ENCODE data around the gene LILRB5. TPM values are rescaled to one million over a fixed set of nuclear protein-coding genes. Genes with fewer than 3 reads are reported as not detected.
"Not testable (repeated sequence)": the region's sequence is repeated elsewhere in the genome, so short reads cannot be mapped to it uniquely, and the experiment has no call there.

The LILRB5 gene
- total RNA-seq, 1 experiment from 2014 or later = not detected

DNA sequence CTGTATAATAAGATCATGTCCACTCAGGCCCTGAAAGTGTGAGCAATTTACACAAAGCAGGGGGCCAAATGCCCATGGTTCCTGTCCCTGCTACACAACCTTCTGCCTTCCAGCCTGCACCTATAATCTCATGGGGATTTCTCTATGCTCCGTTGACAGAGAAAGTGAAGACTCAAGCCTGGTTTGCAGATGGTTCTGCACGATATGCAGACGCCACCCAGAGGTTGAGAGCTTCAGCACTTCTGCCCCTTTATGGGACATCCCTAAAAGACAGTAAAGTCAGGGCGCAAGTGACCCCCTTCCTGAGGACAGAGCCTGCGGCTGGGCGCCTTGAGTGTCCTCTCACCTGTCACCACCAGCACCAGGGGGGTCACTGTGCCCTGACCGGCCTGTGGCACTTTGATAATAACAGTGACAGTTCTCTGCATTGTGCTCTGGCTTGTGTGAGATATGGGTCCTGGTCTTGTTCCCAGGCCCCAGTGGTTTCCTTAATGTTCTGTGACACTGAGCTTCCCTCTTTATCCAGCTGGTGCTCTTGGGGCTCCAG lies 40.8 kb upstream of the LILRB5 start:
- BruUV-seq (replicated peaks) = no TSS peak
- no peaks in the 10 kb centered on the region; the same call in 1 of the 2 replicates for H4K20me1 ChIP-seq (ENCODE audit: insufficient read depth)
- POLR2A ChIA-PET (ENCODE audit: unreplicated experiment) = no interaction called here

DNA sequence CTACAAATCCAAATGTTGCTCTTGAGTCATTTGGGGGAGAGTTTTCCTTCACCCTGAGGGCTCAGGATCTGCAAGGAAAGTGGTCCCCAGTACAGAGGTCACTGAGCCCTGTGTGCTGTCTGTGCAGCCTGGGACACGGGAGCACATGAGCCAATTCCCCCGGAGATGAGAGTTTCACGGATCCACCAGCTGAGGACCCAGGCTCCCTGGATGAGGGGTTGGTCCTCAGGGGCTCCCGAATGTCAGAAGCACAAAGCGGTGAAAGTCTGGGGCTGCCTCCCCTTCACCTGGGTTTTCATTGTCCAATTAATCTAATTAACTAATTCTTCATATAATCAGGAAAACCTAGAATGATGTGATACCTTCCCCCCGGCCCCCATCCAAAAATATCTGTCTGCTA lies 37.5 kb upstream of the LILRB5 start:
- no peak for TF ChIP-seq EZH2 (IDR thresholded peaks at IDR 0.05; ENCODE audit: low read depth)
- TF ChIP-seq, protein P1, sequence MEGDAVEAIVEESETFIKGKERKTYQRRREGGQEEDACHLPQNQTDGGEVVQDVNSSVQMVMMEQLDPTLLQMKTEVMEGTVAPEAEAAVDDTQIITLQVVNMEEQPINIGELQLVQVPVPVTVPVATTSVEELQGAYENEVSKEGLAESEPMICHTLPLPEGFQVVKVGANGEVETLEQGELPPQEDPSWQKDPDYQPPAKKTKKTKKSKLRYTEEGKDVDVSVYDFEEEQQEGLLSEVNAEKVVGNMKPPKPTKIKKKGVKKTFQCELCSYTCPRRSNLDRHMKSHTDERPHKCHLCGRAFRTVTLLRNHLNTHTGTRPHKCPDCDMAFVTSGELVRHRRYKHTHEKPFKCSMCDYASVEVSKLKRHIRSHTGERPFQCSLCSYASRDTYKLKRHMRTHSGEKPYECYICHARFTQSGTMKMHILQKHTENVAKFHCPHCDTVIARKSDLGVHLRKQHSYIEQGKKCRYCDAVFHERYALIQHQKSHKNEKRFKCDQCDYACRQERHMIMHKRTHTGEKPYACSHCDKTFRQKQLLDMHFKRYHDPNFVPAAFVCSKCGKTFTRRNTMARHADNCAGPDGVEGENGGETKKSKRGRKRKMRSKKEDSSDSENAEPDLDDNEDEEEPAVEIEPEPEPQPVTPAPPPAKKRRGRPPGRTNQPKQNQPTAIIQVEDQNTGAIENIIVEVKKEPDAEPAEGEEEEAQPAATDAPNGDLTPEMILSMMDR (conservative IDR thresholded peaks at IDR 0.05) = no peak
- no peaks in the 10 kb centered on the region for H3K36me3 ChIP-seq (ENCODE audit: low read depth)
- no peaks in the 10 kb centered on the region for H4K20me1 ChIP-seq (ENCODE audit: insufficient read depth)
- no peaks in the 10 kb centered on the region for H3K9me2 ChIP-seq (ENCODE audit: insufficient read depth)
- ChIA-PET CTCF (interaction anchor here (0.6 kb wide), 1 partner anchor 204 kb away, joined by 3 read pairs; no protein-coding TSS in a partner anchor), POLR2A (ENCODE audit: unreplicated experiment) (no interaction called here)
- H3K27ac ChIP-seq = no peak overlapping the region
- H3K4me1 ChIP-seq (replicated peaks; ENCODE audit: insufficient read depth) = no peaks in the 10 kb centered on the region
- no peaks in the 10 kb centered on the region for H3F3A ChIP-seq (ENCODE audit: insufficient read depth, low read depth)
- no peaks in the 10 kb centered on the region for H3K9me3 ChIP-seq (ENCODE audit: insufficient read depth, low read depth)
- BruUV-seq (replicated peaks) = no TSS peak
- H2AFZ ChIP-seq = no peak overlapping the region
- no peaks in the 10 kb centered on the region for H3K79me2 ChIP-seq (ENCODE audit: low read depth)
- H3K4me3 ChIP-seq = no peak overlapping the region
- DNase-seq = no peak
- peaks cover 98% of the 10 kb centered on the region for H3K27me3 ChIP-seq (ENCODE audit: insufficient read depth, low read depth)
- intact Hi-C loops (cut with micrococcal nuclease; ENCODE audit: unreplicated experiment) = no loop called here
- no peak overlapping the region for H3K4me2 ChIP-seq

More for the DNA sequence above, 40.8 kb upstream of the LILRB5 start:
- no peaks in the 10 kb centered on the region for H3K79me2 ChIP-seq (ENCODE audit: low read depth)
- no peaks in the 10 kb centered on the region for H3F3A ChIP-seq (ENCODE audit: insufficient read depth, low read depth)
- intact Hi-C loops (cut with micrococcal nuclease; ENCODE audit: unreplicated experiment) = no loop called here
- no peak overlapping the region for H2AFZ ChIP-seq
- no peak overlapping the region for H3K4me3 ChIP-seq
- TF ChIP-seq, protein P1 (conservative IDR thresholded peaks at IDR 0.05) = no peak; the same call in 1 of the 2 replicates
- no peak for TF ChIP-seq EZH2 (IDR thresholded peaks at IDR 0.05; ENCODE audit: low read depth)
- no peak overlapping the region for H3K27ac ChIP-seq
- no peaks in the 10 kb centered on the region for H3K9me3 ChIP-seq (ENCODE audit: insufficient read depth, low read depth)
- DNase-seq = no peak
- no peaks in the 10 kb centered on the region for H3K9me2 ChIP-seq (ENCODE audit: insufficient read depth)
- CTCF ChIA-PET = no interaction called here
- peaks cover 93% of the 10 kb centered on the region for H3K27me3 ChIP-seq (ENCODE audit: insufficient read depth, low read depth)
- no peaks in the 10 kb centered on the region for H3K4me1 ChIP-seq (replicated peaks; ENCODE audit: insufficient read depth)
- H3K4me2 ChIP-seq = no peak overlapping the region
- no peaks in the 10 kb centered on the region for H3K36me3 ChIP-seq (ENCODE audit: low read depth)

DNA sequence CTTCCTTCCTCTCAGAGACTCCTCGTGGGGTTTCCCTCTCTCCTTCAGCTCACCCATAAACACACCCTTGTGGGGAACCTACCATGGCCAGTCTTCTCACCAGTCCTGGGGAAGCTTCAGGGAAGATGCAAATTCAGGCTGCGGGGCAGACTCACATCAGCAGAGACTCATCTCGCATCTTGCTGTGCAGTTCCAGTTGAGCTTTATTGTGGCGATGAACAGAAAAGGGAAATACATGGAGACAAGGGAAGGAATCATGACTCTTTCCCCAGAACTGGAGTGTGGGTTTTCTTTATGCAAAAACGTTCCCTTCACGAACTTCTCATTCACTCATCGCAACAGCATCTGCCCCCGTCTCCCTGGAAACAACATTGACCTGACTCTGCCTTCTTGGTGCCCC lies 32.1 kb upstream of the LILRB5 start:
- H3K9me2 ChIP-seq (ENCODE audit: insufficient read depth); H3K4me2 ChIP-seq; CTCF ChIA-PET; H3K27ac ChIP-seq; H2AFZ ChIP-seq; H3K36me3 ChIP-seq (ENCODE audit: low read depth); H4K20me1 ChIP-seq (ENCODE audit: insufficient read depth); POLR2A ChIA-PET (ENCODE audit: unreplicated experiment); H3K4me3 ChIP-seq; BruUV-seq (replicated peaks); H3K79me2 ChIP-seq (ENCODE audit: low read depth); DNase-seq; H3K9me3 ChIP-seq (ENCODE audit: insufficient read depth, low read depth); H3K4me1 ChIP-seq (replicated peaks; ENCODE audit: insufficient read depth); H3F3A ChIP-seq (ENCODE audit: insufficient read depth, low read depth); intact Hi-C loops (cut with micrococcal nuclease; ENCODE audit: unreplicated experiment): not testable (repeated sequence)
- H3K27me3 ChIP-seq (ENCODE audit: insufficient read depth, low read depth) = peaks cover 94% of the 10 kb centered on the region

DNA sequence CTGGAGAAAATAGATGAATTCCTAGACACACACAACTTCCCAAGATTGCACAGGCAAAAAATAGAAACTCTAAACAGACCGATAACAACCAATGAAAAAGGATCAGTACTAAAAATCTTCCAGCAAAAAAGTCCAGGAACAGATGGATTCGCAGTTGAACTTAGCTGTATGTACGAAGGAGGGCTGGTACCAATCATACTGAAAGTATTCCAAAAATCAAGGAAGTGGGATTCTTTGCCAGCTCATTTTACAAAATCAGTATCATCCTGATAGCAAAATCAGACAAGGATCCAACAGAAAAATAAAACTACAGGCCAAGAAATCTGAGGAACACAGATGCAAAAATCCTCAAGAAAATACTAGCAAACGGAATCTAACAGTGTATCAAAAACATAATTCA lies 30.4 kb upstream of the LILRB5 start:
- H3K4me2 ChIP-seq = no peak overlapping the region
- POLR2A ChIA-PET (ENCODE audit: unreplicated experiment) = interaction anchor here (0.9 kb wide), 1 partner anchor 480 kb away, joined by 4 read pairs; no protein-coding TSS in a partner anchor
- CTCF ChIA-PET = no interaction called here

DNA sequence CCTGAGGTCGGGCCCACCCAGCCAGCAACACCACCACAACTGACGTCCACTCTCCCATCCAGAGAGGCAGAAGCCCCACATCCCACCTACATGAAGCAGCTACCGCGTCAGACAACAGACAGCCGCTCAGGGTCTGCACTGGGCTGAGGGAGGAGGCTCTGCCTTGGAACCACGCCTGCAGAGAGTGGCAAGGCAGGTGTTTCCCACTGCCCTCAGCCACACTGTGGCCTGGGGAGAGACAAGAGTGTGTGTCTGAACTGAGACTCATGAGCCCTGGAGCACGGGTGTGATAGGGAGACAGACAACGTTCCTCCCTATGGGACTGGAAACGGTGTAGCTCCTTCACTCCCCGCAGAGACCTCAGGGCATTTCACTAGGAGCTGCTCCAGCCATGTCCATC lies 29.2 kb upstream of the LILRB5 start:
- DNase-seq; H4K20me1 ChIP-seq (ENCODE audit: insufficient read depth); H3K9me2 ChIP-seq (ENCODE audit: insufficient read depth); H3K4me1 ChIP-seq (replicated peaks; ENCODE audit: insufficient read depth); H3K4me2 ChIP-seq; H2AFZ ChIP-seq; H3F3A ChIP-seq (ENCODE audit: insufficient read depth, low read depth); H3K9me3 ChIP-seq (ENCODE audit: insufficient read depth, low read depth); H3K36me3 ChIP-seq (ENCODE audit: low read depth); intact Hi-C loops (cut with micrococcal nuclease; ENCODE audit: unreplicated experiment); H3K27ac ChIP-seq; POLR2A ChIA-PET (ENCODE audit: unreplicated experiment); CTCF ChIA-PET; H3K79me2 ChIP-seq (ENCODE audit: low read depth); BruUV-seq (replicated peaks); H3K4me3 ChIP-seq: not testable (repeated sequence)
- peaks cover 95% of the 10 kb centered on the region for H3K27me3 ChIP-seq (ENCODE audit: insufficient read depth, low read depth)

More for the DNA sequence above, 30.4 kb upstream of the LILRB5 start:
- Histone ChIP-seq H3K27ac (no peak overlapping the region), H3K4me3 (no peak overlapping the region), H4K20me1 (ENCODE audit: insufficient read depth) (no peaks in the 10 kb centered on the region), H3K36me3 (ENCODE audit: low read depth) (no peaks in the 10 kb centered on the region), H3K9me3 (ENCODE audit: insufficient read depth, low read depth) (no peaks in the 10 kb centered on the region), H3K79me2 (ENCODE audit: low read depth) (no peaks in the 10 kb centered on the region), H3K9me2 (ENCODE audit: insufficient read depth) (no peaks in the 10 kb centered on the region), H3K4me1 (replicated peaks; ENCODE audit: insufficient read depth) (no peaks in the 10 kb centered on the region), H3K27me3 (ENCODE audit: insufficient read depth, low read depth) (peaks cover 95% of the 10 kb centered on the region), H2AFZ (no peak overlapping the region), H3F3A (ENCODE audit: insufficient read depth, low read depth) (no peaks in the 10 kb centered on the region)
- intact Hi-C loops (cut with micrococcal nuclease; ENCODE audit: unreplicated experiment) = no loop called here
- TF ChIP-seq, protein P1 (conservative IDR thresholded peaks at IDR 0.05) = no peak
- TF ChIP-seq EZH2 (IDR thresholded peaks at IDR 0.05; ENCODE audit: low read depth) = no peak
- DNase-seq = no peak
- BruUV-seq (replicated peaks) = no TSS peak

Measured in PC-9 (cell line).